ENCODE results near the gene UPK1A.
"Not testable (repeated sequence)": the region's sequence is repeated elsewhere in the genome, so short reads cannot be mapped to it uniquely, and the experiment has no call there.

The UPK1A gene

GRCh38 chr19:35644206-35644986 is 21.9 kb upstream of the UPK1A start:
- peak in 51 of 56 donors; percentile 6 to 78 (median 47) for DNase-seq

GRCh38 chr19:35644987-35645679 is 21.2 kb upstream of the UPK1A start:
- DNase-seq: peak in 38 of 56 donors; percentile 3 to 68 (median 33)

- no peak for DNase-seq
These were observed 20.4 kb upstream of the UPK1A start for GRCh38 chr19:35645680-35646511.

GRCh38 chr19:35648017-35648961 is 18.0 kb upstream of the UPK1A start, which contains the start of gene COX6B1:
COX6B1 (plus strand) TSS chr19:35648323; CDS start chr19:35651244, 2,921 bp downstream.
- peak; percentile 30 to 98 (median 94) for DNase-seq

GRCh38 chr19:35650581-35650980 is 15.7 kb upstream of the UPK1A start:
- no peak for DNase-seq

- not testable (repeated sequence) for DNase-seq
These were observed 11.5 kb upstream of the UPK1A start for GRCh38 chr19:35654828-35655227.

GRCh38 chr19:35655600-35655999 is 10.7 kb upstream of the UPK1A start:
- DNase-seq: no peak

- DNase-seq: no peak
These were observed 9.6 kb upstream of the UPK1A start for GRCh38 chr19:35656700-35657099.

GRCh38 chr19:35657904-35658700 is 8.2 kb upstream of the UPK1A start:
- no peak for DNase-seq

- DNase-seq: no peak
These were observed 4.3 kb upstream of the UPK1A start for GRCh38 chr19:35661995-35662340.

GRCh38 chr19:35663981-35664380 is 2.3 kb upstream of the UPK1A start:
- DNase-seq: no peak

- no peak for DNase-seq
These were observed 1.2 kb upstream of the UPK1A start for GRCh38 chr19:35665157-35665556.

GRCh38 chr19:35665604-35666003 is 713 bp upstream of the UPK1A start:
- DNase-seq: no peak

GRCh38 chr19:35669566-35669965 is 3.2 kb downstream of the UPK1A start:
- no peak for DNase-seq

- DNase-seq: no peak
These were observed 3.7 kb downstream of the UPK1A start for GRCh38 chr19:35669974-35670373.

GRCh38 chr19:35670686-35671085 is 4.4 kb downstream of the UPK1A start:
- DNase-seq: no peak

GRCh38 chr19:35671818-35672217 is 5.5 kb downstream of the UPK1A start:
- DNase-seq: no peak

GRCh38 chr19:35673121-35673804 is 6.9 kb downstream of the UPK1A start:
- DNase-seq: no peak

GRCh38 chr19:35675589-35676140 is 9.3 kb downstream of the UPK1A start:
- DNase-seq: no peak
